Gastroesophageal sphincter (tissue), 3 donors: ENCODE data around the gene NT5C1B.

ENCODE experiments used
- CTCF ChIP-seq, 4 experiments: fragments of 200-600 bp in 2 of 4; fragments of 450-650 bp in 2 of 4; sonication (generic) in 1 of 4; IDR thresholded peaks; one replicate each; pipeline ENCODE4 v1.5.1; 2017 to 2019; ENCODE audit warnings: antibody characterized with exemption in 4 of 4, mild to moderate bottlenecking in 2 of 4, moderate library complexity in 2 of 4
- EP300 ChIP-seq: sonication (generic); formaldehyde crosslinking; IDR thresholded peaks from one replicate; pipeline ENCODE4 v1.6.1; 2017; ENCODE audit warnings: antibody characterized with exemption, mild to moderate bottlenecking
- POLR2A ChIP-seq, 2 donors: fragments of 450-650 bp; IDR thresholded peaks; one replicate each; pipeline ENCODE4 v1.6.1; 2017; ENCODE audit warnings: antibody characterized with exemption in 2 of 2, mild to moderate bottlenecking in 2 of 2, moderate library complexity in 1 of 2

GRCh38 chr2:18549083-18549482, 40.3 kb downstream of the NT5C1B start:
- TF ChIP-seq EP300 (no peak), CTCF (IDR thresholded peaks at IDR 0.05) (no peak), POLR2A (IDR thresholded peaks at IDR 0.05) (no peak)
